HepG2 (cell line): ENCODE results near the gene REP15. TPM values are rescaled to one million over a fixed set of nuclear protein-coding genes. Genes with fewer than 3 reads are reported as not detected.

ENCODE experiments used
- MAZ ChIP-seq, 2 experiments: sonication (generic) in 1 of 2; formaldehyde crosslinking in 1 of 2; IDR thresholded peaks; 2 replicates each; pipeline versions ENCODE4 v1.5.0 to v1.6.1; 2012 to 2020; ENCODE audit warnings: low read depth in 2 of 2, mild to moderate bottlenecking in 2 of 2, borderline replicate concordance in 1 of 2, improper control_type of control experiment in 1 of 2, low read length in 1 of 2, missing genetic modification reagents in 1 of 2, moderate library complexity in 1 of 2
- MTA1 ChIP-seq: sonication (generic); formaldehyde crosslinking; IDR thresholded peaks from 2 replicates; pipeline ENCODE4 v1.4.0; 2020; ENCODE audit warnings: missing genetic modification reagents, mild to moderate bottlenecking, borderline replicate concordance
- NFRKB ChIP-seq: fragments of 450-650 bp; IDR thresholded peaks from 2 replicates; pipeline ENCODE4 v1.6.1; 2017
- NR2F2 ChIP-seq: IDR thresholded peaks from 2 replicates; pipeline ENCODE4 v1.6.1; 2012; ENCODE audit warnings: low read depth, inconsistent platforms, borderline replicate concordance
- SMAD3 ChIP-seq: sonication (generic); formaldehyde crosslinking; IDR thresholded peaks from 2 replicates; pipeline ENCODE4 v1.4.0; 2020; ENCODE audit warnings: missing genetic modification reagents
- STAT6 ChIP-seq: sonication (generic); formaldehyde crosslinking; IDR thresholded peaks from 2 replicates; pipeline ENCODE4 v1.4.0; 2020; ENCODE audit warnings: missing genetic modification reagents, mild to moderate bottlenecking, borderline replicate concordance
- TBP ChIP-seq: sonication (generic); formaldehyde crosslinking; IDR thresholded peaks from 2 replicates; pipeline ENCODE4 v1.5.0; 2020; ENCODE audit warnings: missing genetic modification reagents
- ZMYM2 ChIP-seq: sonication (generic); formaldehyde crosslinking; IDR thresholded peaks from 2 replicates; pipeline ENCODE4 v1.8.0; 2022; ENCODE audit warnings: mild to moderate bottlenecking, missing genetic modification reagents
- ZNF180 ChIP-seq: sonication (generic); formaldehyde crosslinking; IDR thresholded peaks from 2 replicates; pipeline ENCODE4 v1.4.0; 2020; ENCODE audit warnings: low read depth, missing genetic modification reagents, borderline replicate concordance
- ZNF543 ChIP-seq: sonication (generic); formaldehyde crosslinking; IDR thresholded peaks from 2 replicates; pipeline ENCODE4 v1.4.0; 2020; ENCODE audit warnings: mild to moderate bottlenecking, missing genetic modification reagents
- polyA plus RNA-seq, 8 experiments: library from polyadenylated mRNA; depleted of rRNA in 3 of 8; stranded (reverse) in 7 of 8; unstranded in 1 of 8; fragments of >200 nt; fragmentation: Illumina TruSeq in 4 of 8; extraction: Trizol in 4 of 8; gene quantifications; 2 replicates each; pipeline versions ENCODE4 v1.2.1 to v1.2.3, GENCODE V29; 2011 to 2016; ENCODE audit warnings: low read depth in 4 of 8, missing spikeins in 1 of 8, mixed read lengths in 1 of 8; ENCODE audit not compliant: insufficient read depth in 1 of 8
- total RNA-seq, 5 experiments: library from RNA; depleted of rRNA; stranded (reverse); fragments of >200 nt; fragmentation: Illumina TruSeq; extraction: Trizol; gene quantifications; 2 replicates each; pipeline ENCODE4 v1.2.3, GENCODE V29; 2016; ENCODE audit warnings: low read depth in 1 of 5
- TF ChIP-seq, protein P1 (sequence below), 2 experiments: fragments of 450-650 bp in 1 of 2; sonication (generic) in 1 of 2; formaldehyde crosslinking in 1 of 2; IDR thresholded peaks; 2 replicates each; pipeline versions ENCODE4 v1.6.1 to v1.8.0; 2016 to 2022; ENCODE audit warnings: antibody characterized with exemption in 1 of 2, mild to moderate bottlenecking in 1 of 2, missing genetic modification reagents in 1 of 2
- TF ChIP-seq, protein P2 (sequence below): sonication (generic); formaldehyde crosslinking; IDR thresholded peaks from 2 replicates; pipeline ENCODE4 v1.4.0; 2020; ENCODE audit warnings: missing genetic modification reagents

REP15 gene
- total and polyA plus RNA-seq, 2 of the 13 experiments (the other 11 are each of a cell fraction or from before 2014, with no cell fraction given), result 0.12 to 0.64 TPM

GRCh38 chr12:27710592-27711316, 14.5 kb downstream of the REP15 start, which contains the start of gene MRPS35 (continued):
- TF ChIP-seq, protein P1, sequence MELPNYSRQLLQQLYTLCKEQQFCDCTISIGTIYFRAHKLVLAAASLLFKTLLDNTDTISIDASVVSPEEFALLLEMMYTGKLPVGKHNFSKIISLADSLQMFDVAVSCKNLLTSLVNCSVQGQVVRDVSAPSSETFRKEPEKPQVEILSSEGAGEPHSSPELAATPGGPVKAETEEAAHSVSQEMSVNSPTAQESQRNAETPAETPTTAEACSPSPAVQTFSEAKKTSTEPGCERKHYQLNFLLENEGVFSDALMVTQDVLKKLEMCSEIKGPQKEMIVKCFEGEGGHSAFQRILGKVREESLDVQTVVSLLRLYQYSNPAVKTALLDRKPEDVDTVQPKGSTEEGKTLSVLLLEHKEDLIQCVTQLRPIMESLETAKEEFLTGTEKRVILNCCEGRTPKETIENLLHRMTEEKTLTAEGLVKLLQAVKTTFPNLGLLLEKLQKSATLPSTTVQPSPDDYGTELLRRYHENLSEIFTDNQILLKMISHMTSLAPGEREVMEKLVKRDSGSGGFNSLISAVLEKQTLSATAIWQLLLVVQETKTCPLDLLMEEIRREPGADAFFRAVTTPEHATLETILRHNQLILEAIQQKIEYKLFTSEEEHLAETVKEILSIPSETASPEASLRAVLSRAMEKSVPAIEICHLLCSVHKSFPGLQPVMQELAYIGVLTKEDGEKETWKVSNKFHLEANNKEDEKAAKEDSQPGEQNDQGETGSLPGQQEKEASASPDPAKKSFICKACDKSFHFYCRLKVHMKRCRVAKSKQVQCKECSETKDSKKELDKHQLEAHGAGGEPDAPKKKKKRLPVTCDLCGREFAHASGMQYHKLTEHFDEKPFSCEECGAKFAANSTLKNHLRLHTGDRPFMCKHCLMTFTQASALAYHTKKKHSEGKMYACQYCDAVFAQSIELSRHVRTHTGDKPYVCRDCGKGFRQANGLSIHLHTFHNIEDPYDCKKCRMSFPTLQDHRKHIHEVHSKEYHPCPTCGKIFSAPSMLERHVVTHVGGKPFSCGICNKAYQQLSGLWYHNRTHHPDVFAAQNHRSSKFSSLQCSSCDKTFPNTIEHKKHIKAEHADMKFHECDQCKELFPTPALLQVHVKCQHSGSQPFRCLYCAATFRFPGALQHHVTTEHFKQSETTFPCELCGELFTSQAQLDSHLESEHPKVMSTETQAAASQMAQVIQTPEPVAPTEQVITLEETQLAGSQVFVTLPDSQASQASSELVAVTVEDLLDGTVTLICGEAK (IDR thresholded peaks at IDR 0.05), result no peak
- TF ChIP-seq, protein P1 (CRISPR knock-in tag; IDR thresholded peaks at IDR 0.05), result peak; percentile 78
- TF ChIP-seq MTA1 (CRISPR knock-in tag) (peak; percentile 71; the same call in 1 of the 2 replicates), STAT6 (CRISPR knock-in tag) (no peak; the same call in 1 of the 2 replicates), NR2F2 (no peak), MAZ (IDR thresholded peaks at IDR 0.05; ENCODE audit: borderline replicate concordance, low read depth, low read length) (0 out of 2 replicates have a peak, but pooled peaks have one; percentile 8), MAZ (CRISPR knock-in tag; IDR thresholded peaks at IDR 0.05; ENCODE audit: low read depth) (peak; percentile 89), SMAD3 (CRISPR knock-in tag) (peak; percentile 45; the same call in 1 of the 2 replicates), ZNF543 (peak; percentile 47; the same call in 1 of the 2 replicates), ZNF180 (CRISPR knock-in tag) (peak; percentile 54; the same call in 1 of the 2 replicates), ZMYM2 (CRISPR knock-in tag) (no peak), NFRKB (peak; percentile 71; the same call in 1 of the 2 replicates), TBP (peak; percentile 74; the same call in 1 of the 2 replicates)
- TF ChIP-seq, protein P2, sequence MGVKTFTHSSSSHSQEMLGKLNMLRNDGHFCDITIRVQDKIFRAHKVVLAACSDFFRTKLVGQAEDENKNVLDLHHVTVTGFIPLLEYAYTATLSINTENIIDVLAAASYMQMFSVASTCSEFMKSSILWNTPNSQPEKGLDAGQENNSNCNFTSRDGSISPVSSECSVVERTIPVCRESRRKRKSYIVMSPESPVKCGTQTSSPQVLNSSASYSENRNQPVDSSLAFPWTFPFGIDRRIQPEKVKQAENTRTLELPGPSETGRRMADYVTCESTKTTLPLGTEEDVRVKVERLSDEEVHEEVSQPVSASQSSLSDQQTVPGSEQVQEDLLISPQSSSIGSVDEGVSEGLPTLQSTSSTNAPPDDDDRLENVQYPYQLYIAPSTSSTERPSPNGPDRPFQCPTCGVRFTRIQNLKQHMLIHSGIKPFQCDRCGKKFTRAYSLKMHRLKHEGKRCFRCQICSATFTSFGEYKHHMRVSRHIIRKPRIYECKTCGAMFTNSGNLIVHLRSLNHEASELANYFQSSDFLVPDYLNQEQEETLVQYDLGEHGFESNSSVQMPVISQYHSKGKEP (CRISPR knock-in tag), result peak; percentile 79; the same call in 1 of the 2 replicates
